22Rv1 (cell line): Measurements from ENCODE around the gene DGCR2.

ENCODE experiments used
- CTCF ChIP-seq: fragments of 450-650 bp; IDR thresholded peaks from 2 replicates; pipeline ENCODE4 v1.5.1; 2017; ENCODE audit warnings: mild to moderate bottlenecking
- ZFX ChIP-seq: fragments of 450-650 bp; IDR thresholded peaks from 2 replicates; pipeline ENCODE4 v1.6.1; 2017; ENCODE audit warnings: antibody characterized with exemption, borderline replicate concordance

- TF ChIP-seq CTCF (no peak), ZFX (no peak)
Observed at GRCh38 chr22:18990355-18991137, 131.7 kb downstream of the DGCR2 start.
